ENCODE data around the gene GDE1. TPM values are rescaled to one million over a fixed set of nuclear protein-coding genes. Genes with fewer than 3 reads are reported as not detected.

The GDE1 gene
- total and polyA plus RNA-seq, 3 experiments from 2014 or later: 27.9 to 39.8 (median 30.5) TPM

GRCh38 chr16:19502395-19503131 lies 19.3 kb downstream of the GDE1 start:
- H3K27me3 ChIP-seq (ENCODE audit: insufficient read depth, low read length, poor library complexity, severe bottlenecking): no peaks in the 10 kb centered on the region
- CTCF ChIA-PET: interaction anchor here (1.2 to 4.1 kb wide), 5 partner anchors 9 to 417 kb away, joined by 3 to 38 read pairs (median 3); no protein-coding TSS in a partner anchor
- no peak overlapping the region for H3K27ac Mint-ChIP-seq

GRCh38 chr16:19499481-19499880 lies 22.4 kb downstream of the GDE1 start:
- Mint-ChIP-seq H3K4me1 (no peaks in the 10 kb centered on the region), H3K36me3 (peaks cover 0 to 61% (median 27%) of the 10 kb centered on the region in 3 donors), H3K27ac (peak overlapping the region in 1 of 8 donors; percentile 76), H3K27me3 (no peaks in the 10 kb centered on the region), H3K9me3 (no peaks in the 10 kb centered on the region), H3K4me3 (no peak overlapping the region)
- Histone ChIP-seq H3K4me3 (ENCODE audit: low read length) (no peak overlapping the region), H3K4me1 (ENCODE audit: insufficient read depth, low read length) (no peaks in the 10 kb centered on the region), H3K9me3 (ENCODE audit: low read length) (no peaks in the 10 kb centered on the region), H3K36me3 (ENCODE audit: insufficient read depth, low read length) (peaks cover 14% of the 10 kb centered on the region), H3K27me3 (ENCODE audit: insufficient read depth, low read length, poor library complexity, severe bottlenecking) (no peaks in the 10 kb centered on the region), H3K27ac (ENCODE audit: low read depth, low read length) (no peak overlapping the region)
- ChIA-PET POLR2A (no interaction called here), CTCF (no interaction called here)
- DNase-seq: no peak

More at GRCh38 chr16:19502395-19503131, 19.3 kb downstream of the GDE1 start:
- DNase-seq: peak; percentile 35 to 61 (median 46)
- POLR2A ChIA-PET: interaction anchor here (2.4 kb wide), 1 partner anchor 53 kb away, joined by 5 read pairs; the partner anchor contains the start of gene VPS35L
- Histone ChIP-seq H3K4me3 (ENCODE audit: low read length) (no peak overlapping the region), H3K4me1 (ENCODE audit: insufficient read depth, low read length) (no peaks in the 10 kb centered on the region), H3K27ac (ENCODE audit: low read depth, low read length) (no peak overlapping the region), H3K9me3 (ENCODE audit: low read length) (no peaks in the 10 kb centered on the region), H3K36me3 (ENCODE audit: insufficient read depth, low read length) (peaks cover 14% of the 10 kb centered on the region)
- H3K4me3 Mint-ChIP-seq: no peak overlapping the region
- no peaks in the 10 kb centered on the region for H3K4me1 Mint-ChIP-seq
- no peaks in the 10 kb centered on the region for H3K9me3 Mint-ChIP-seq
- H3K27me3 Mint-ChIP-seq: no peaks in the 10 kb centered on the region
- peaks cover 6 to 81% (median 36%) of the 10 kb centered on the region in 3 donors for H3K36me3 Mint-ChIP-seq

- CTCF ChIA-PET: no interaction called here
- Mint-ChIP-seq H3K9me3 (no peaks in the 10 kb centered on the region), H3K4me3 (no peak overlapping the region)
Measured at GRCh38 chr16:19499006-19499405, 22.9 kb downstream of the GDE1 start.

GRCh38 chr16:19497176-19497575 lies 24.7 kb downstream of the GDE1 start:
- H3K27me3 Mint-ChIP-seq: no peaks in the 10 kb centered on the region
- ChIA-PET POLR2A (no interaction called here), CTCF (no interaction called here)
- no peak for DNase-seq
- H3K4me1 Mint-ChIP-seq: peaks cover 6 to 10% (median 9%) of the 10 kb centered on the region in 3 donors
- H3K4me3 Mint-ChIP-seq: no peak overlapping the region
- Histone ChIP-seq H3K4me3 (ENCODE audit: low read length) (no peak overlapping the region), H3K9me3 (ENCODE audit: low read length) (no peaks in the 10 kb centered on the region), H3K27me3 (ENCODE audit: insufficient read depth, low read length, poor library complexity, severe bottlenecking) (no peaks in the 10 kb centered on the region), H3K27ac (ENCODE audit: low read depth, low read length) (no peak overlapping the region), H3K36me3 (ENCODE audit: insufficient read depth, low read length) (peaks cover 7% of the 10 kb centered on the region), H3K4me1 (ENCODE audit: insufficient read depth, low read length) (no peaks in the 10 kb centered on the region)
- peak overlapping the region in 2 of 8 donors; percentile 16 to 29 for H3K27ac Mint-ChIP-seq
- no peaks in the 10 kb centered on the region for H3K9me3 Mint-ChIP-seq
- peaks cover 0 to 39% (median 16%) of the 10 kb centered on the region in 3 donors for H3K36me3 Mint-ChIP-seq

More at GRCh38 chr16:19499006-19499405, 22.9 kb downstream of the GDE1 start:
- H3K36me3 Mint-ChIP-seq: peaks cover 0 to 57% (median 24%) of the 10 kb centered on the region in 3 donors
- Histone ChIP-seq H3K27me3 (ENCODE audit: insufficient read depth, low read length, poor library complexity, severe bottlenecking) (no peaks in the 10 kb centered on the region), H3K9me3 (ENCODE audit: low read length) (no peaks in the 10 kb centered on the region), H3K4me3 (ENCODE audit: low read length) (no peak overlapping the region), H3K36me3 (ENCODE audit: insufficient read depth, low read length) (peaks cover 14% of the 10 kb centered on the region), H3K4me1 (ENCODE audit: insufficient read depth, low read length) (no peaks in the 10 kb centered on the region), H3K27ac (ENCODE audit: low read depth, low read length) (no peak overlapping the region)
- H3K27me3 Mint-ChIP-seq: no peaks in the 10 kb centered on the region
- H3K27ac Mint-ChIP-seq: no peak overlapping the region
- DNase-seq: no peak
- peaks cover 2 to 4% (median 3%) of the 10 kb centered on the region in 3 donors for H3K4me1 Mint-ChIP-seq
- POLR2A ChIA-PET: no interaction called here

- POLR2A ChIA-PET: no interaction called here
- no peak overlapping the region for H3K4me3 Mint-ChIP-seq
- H3K36me3 Mint-ChIP-seq: no peaks in the 10 kb centered on the region
- H3K9me3 Mint-ChIP-seq: no peaks in the 10 kb centered on the region
- H3K27ac Mint-ChIP-seq: no peak overlapping the region
- peaks cover 6 to 10% (median 9%) of the 10 kb centered on the region in 3 donors for H3K4me1 Mint-ChIP-seq
- Histone ChIP-seq H3K4me1 (ENCODE audit: insufficient read depth, low read length) (no peaks in the 10 kb centered on the region), H3K27ac (ENCODE audit: low read depth, low read length) (no peak overlapping the region), H3K27me3 (ENCODE audit: insufficient read depth, low read length, poor library complexity, severe bottlenecking) (no peaks in the 10 kb centered on the region), H3K9me3 (ENCODE audit: low read length) (no peaks in the 10 kb centered on the region), H3K4me3 (ENCODE audit: low read length) (no peak overlapping the region), H3K36me3 (ENCODE audit: insufficient read depth, low read length) (no peaks in the 10 kb centered on the region)
- no peaks in the 10 kb centered on the region for H3K27me3 Mint-ChIP-seq
- DNase-seq: no peak
- CTCF ChIA-PET: interaction anchor here (1.2 kb wide), 1 partner anchor 9 kb away, joined by 3 read pairs; no protein-coding TSS in a partner anchor
Measured at GRCh38 chr16:19490619-19491018, 31.3 kb downstream of the GDE1 start.

- Mint-ChIP-seq H3K9me3 (no peaks in the 10 kb centered on the region), H3K36me3 (no peaks in the 10 kb centered on the region), H3K4me1 (no peaks in the 10 kb centered on the region), H3K27me3 (no peaks in the 10 kb centered on the region), H3K4me3 (no peak overlapping the region), H3K27ac (no peak overlapping the region)
- no peaks in the 10 kb centered on the region for H3K36me3 ChIP-seq (ENCODE audit: insufficient read depth, low read length)
- H3K4me3 ChIP-seq (ENCODE audit: low read length): no peak overlapping the region
- no peaks in the 10 kb centered on the region for H3K4me1 ChIP-seq (ENCODE audit: insufficient read depth, low read length)
- POLR2A ChIA-PET: no interaction called here
- CTCF ChIA-PET: no interaction called here
- no peak for DNase-seq
- no peaks in the 10 kb centered on the region for H3K27me3 ChIP-seq (ENCODE audit: insufficient read depth, low read length, poor library complexity, severe bottlenecking)
- peak overlapping the region; percentile 38 for H3K27ac ChIP-seq (ENCODE audit: low read depth, low read length)
- H3K9me3 ChIP-seq (ENCODE audit: low read length): no peaks in the 10 kb centered on the region
Measured at GRCh38 chr16:19488213-19488640, 33.7 kb downstream of the GDE1 start.

- Histone ChIP-seq H3K27me3 (ENCODE audit: insufficient read depth, low read length, poor library complexity, severe bottlenecking) (no peaks in the 10 kb centered on the region), H3K9me3 (ENCODE audit: low read length) (no peaks in the 10 kb centered on the region), H3K4me1 (ENCODE audit: insufficient read depth, low read length) (no peaks in the 10 kb centered on the region), H3K4me3 (ENCODE audit: low read length) (no peak overlapping the region), H3K36me3 (ENCODE audit: insufficient read depth, low read length) (no peaks in the 10 kb centered on the region), H3K27ac (ENCODE audit: low read depth, low read length) (no peak overlapping the region)
- no peaks in the 10 kb centered on the region for H3K4me1 Mint-ChIP-seq
- H3K36me3 Mint-ChIP-seq: no peaks in the 10 kb centered on the region
- no peaks in the 10 kb centered on the region for H3K27me3 Mint-ChIP-seq
- H3K4me3 Mint-ChIP-seq: no peak overlapping the region
- H3K9me3 Mint-ChIP-seq: no peaks in the 10 kb centered on the region
- ChIA-PET CTCF (no interaction called here), POLR2A (no interaction called here)
- peak overlapping the region in 1 of 8 donors; percentile 4 for H3K27ac Mint-ChIP-seq
- DNase-seq: no peak
Measured at GRCh38 chr16:19486750-19487325, 35.1 kb downstream of the GDE1 start.

- Mint-ChIP-seq H3K9me3 (peaks cover 0 to under 1% (median 0%) of the 10 kb centered on the region in 5 donors), H3K4me1 (no peaks in the 10 kb centered on the region), H3K27ac (peak overlapping the region in 1 of 8 donors; percentile 66), H3K36me3 (no peaks in the 10 kb centered on the region), H3K4me3 (no peak overlapping the region), H3K27me3 (no peaks in the 10 kb centered on the region)
- ChIA-PET POLR2A (no interaction called here), CTCF (no interaction called here)
- H3K27me3 ChIP-seq (ENCODE audit: insufficient read depth, low read length, poor library complexity, severe bottlenecking): no peaks in the 10 kb centered on the region
- H3K36me3 ChIP-seq (ENCODE audit: insufficient read depth, low read length): no peaks in the 10 kb centered on the region
- H3K4me3 ChIP-seq (ENCODE audit: low read length): no peak overlapping the region
- no peaks in the 10 kb centered on the region for H3K9me3 ChIP-seq (ENCODE audit: low read length)
- no peak for DNase-seq
- H3K27ac ChIP-seq (ENCODE audit: low read depth, low read length): no peak overlapping the region
- H3K4me1 ChIP-seq (ENCODE audit: insufficient read depth, low read length): no peaks in the 10 kb centered on the region
Measured at GRCh38 chr16:19486051-19486450, 35.8 kb downstream of the GDE1 start.
